ENCODE measurements around the gene BSPRY. TPM values are rescaled to one million over a fixed set of nuclear protein-coding genes. Genes with fewer than 3 reads are reported as not detected.

The BSPRY gene
- total RNA-seq, 1 experiment from 2014 or later = 22.6 TPM

DNA sequence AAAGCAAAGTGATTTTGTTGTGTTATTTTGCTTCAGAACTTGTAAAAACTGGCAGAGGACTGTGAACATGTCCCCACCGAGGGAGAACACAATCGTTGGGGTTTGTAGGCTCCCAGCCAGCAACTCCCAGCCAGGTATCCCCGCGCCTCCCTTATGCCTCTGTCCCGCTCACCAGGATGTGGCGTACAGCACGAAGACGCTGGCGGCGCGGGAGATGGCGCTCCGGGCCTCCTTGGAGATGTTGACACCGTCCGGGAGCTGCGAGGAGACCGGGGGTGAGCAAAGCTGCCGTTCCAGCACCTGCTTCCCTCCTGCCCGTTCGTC lies 60.5 kb downstream of the BSPRY start:
- TF ChIP-seq EZH2 (IDR thresholded peaks at IDR 0.05; ENCODE audit: low read length, unreplicated experiment) (no peak), EZH2phosphoT487 (IDR thresholded peaks at IDR 0.05; ENCODE audit: borderline replicate concordance, low read length) (no peak)
- TF ChIP-seq, protein P1, sequence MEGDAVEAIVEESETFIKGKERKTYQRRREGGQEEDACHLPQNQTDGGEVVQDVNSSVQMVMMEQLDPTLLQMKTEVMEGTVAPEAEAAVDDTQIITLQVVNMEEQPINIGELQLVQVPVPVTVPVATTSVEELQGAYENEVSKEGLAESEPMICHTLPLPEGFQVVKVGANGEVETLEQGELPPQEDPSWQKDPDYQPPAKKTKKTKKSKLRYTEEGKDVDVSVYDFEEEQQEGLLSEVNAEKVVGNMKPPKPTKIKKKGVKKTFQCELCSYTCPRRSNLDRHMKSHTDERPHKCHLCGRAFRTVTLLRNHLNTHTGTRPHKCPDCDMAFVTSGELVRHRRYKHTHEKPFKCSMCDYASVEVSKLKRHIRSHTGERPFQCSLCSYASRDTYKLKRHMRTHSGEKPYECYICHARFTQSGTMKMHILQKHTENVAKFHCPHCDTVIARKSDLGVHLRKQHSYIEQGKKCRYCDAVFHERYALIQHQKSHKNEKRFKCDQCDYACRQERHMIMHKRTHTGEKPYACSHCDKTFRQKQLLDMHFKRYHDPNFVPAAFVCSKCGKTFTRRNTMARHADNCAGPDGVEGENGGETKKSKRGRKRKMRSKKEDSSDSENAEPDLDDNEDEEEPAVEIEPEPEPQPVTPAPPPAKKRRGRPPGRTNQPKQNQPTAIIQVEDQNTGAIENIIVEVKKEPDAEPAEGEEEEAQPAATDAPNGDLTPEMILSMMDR (conservative IDR thresholded peaks at IDR 0.05; ENCODE audit: low read depth, low read length) = no peak
- Histone ChIP-seq H3K4me1 (ENCODE audit: insufficient read depth, low read length) (peaks cover 17% of the 10 kb centered on the region), H3K9ac (ENCODE audit: low read length) (peak overlapping the region; percentile 100), H3K4me3 (ENCODE audit: low read length) (peak overlapping the region; percentile 99), H3K27me3 (ENCODE audit: low read length) (no peaks in the 10 kb centered on the region), H4K20me1 (ENCODE audit: low read length) (no peaks in the 10 kb centered on the region), H3K36me3 (ENCODE audit: low read depth, low read length) (peaks cover 14% of the 10 kb centered on the region), H3K79me2 (ENCODE audit: low read length) (peaks cover 31% of the 10 kb centered on the region), H3K9me3 (ENCODE audit: low read length) (no peaks in the 10 kb centered on the region), H3K27ac (ENCODE audit: low read length) (peak overlapping the region; percentile 96), H3F3A (ENCODE audit: low read length, unreplicated experiment) (no peaks in the 10 kb centered on the region), H3K9me2 (replicated peaks; ENCODE audit: low read length) (no peaks in the 10 kb centered on the region), H3K4me2 (ENCODE audit: low read length) (peak overlapping the region; percentile 97), H2AFZ (ENCODE audit: low read length) (peak overlapping the region; percentile 94)
- intact Hi-C loops (cut with micrococcal nuclease) = no loop called here
- peak; percentile 10 for ATAC-seq
- TSS peak; percentile 62 for BruUV-seq (replicated peaks)
- CTCF ChIA-PET = interaction anchor here (0.5 to 0.9 kb wide), 2 partner anchors 201 to 248 kb away, joined by 3 to 6 read pairs; no protein-coding TSS in a partner anchor
- DNase-seq = no peak
- POLR2A ChIA-PET (ENCODE audit: unreplicated experiment) = interaction anchor here (0.9 kb wide), 1 partner anchor 135 kb away, joined by 3 read pairs; the partner anchor contains the start of gene CDC26

DNA sequence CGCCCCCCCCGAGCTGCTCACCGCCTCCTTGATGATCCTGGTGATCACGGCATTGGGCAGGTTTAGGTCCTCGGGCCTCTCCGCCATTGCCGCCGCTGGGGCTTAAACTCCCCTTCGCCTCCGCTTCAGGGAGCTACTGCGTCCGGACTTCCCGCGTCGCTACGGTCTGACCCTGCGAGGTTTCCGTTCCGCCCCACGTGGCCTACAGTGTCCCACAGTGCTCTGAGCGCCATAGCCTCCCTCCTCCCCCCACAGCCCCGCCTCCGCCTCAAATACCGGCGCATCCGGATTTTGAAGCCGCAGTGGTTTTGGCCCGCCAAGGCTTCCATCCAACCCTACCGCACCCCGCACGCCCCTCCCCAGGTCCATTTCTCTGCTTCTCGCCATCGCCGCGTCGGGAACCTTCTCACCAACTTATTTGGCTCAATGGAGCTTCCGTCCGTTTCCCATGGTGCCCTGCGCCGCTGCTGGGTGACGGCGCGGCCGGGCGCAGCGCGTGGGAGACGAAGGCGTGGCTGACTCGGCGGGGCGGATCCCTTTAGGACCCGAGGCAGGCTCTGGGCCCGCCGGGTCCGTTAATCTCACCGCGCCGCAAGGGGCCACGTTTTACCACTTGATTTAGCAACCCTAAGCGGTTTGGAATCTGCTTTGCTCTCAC lies 61.0 kb downstream of the BSPRY start, which contains the start of the genes C9orf43 and POLE3:
TSS of gene C9orf43 (plus strand) at position 541 of the 658 bp plus-strand sequence. CDS start 2,747 bp downstream, outside the sequence.
TSS of gene POLE3 (minus strand) at position 469 of the 658 bp plus-strand sequence. CDS start at position 87, 382 bp downstream.
- DNase-seq (peak; percentile 90), ATAC-seq (peak; percentile 94)
- Histone ChIP-seq H3K27ac (ENCODE audit: low read length) (peak within 1 kb of the TSS; percentile 96), H3F3A (ENCODE audit: low read length, unreplicated experiment) (no peaks in the 10 kb centered on the region), H3K9me3 (ENCODE audit: low read length) (no peaks in the 10 kb centered on the region), H3K9me2 (replicated peaks; ENCODE audit: low read length) (no peaks in the 10 kb centered on the region), H3K79me2 (ENCODE audit: low read length) (peaks cover 31% of the 10 kb centered on the region), H3K36me3 (ENCODE audit: low read depth, low read length) (peaks cover 14% of the 10 kb centered on the region), H3K9ac (ENCODE audit: low read length) (peak within 1 kb of the TSS; percentile 100), H3K4me3 (ENCODE audit: low read length) (peak within 1 kb of the TSS; percentile 99), H3K27me3 (ENCODE audit: low read length) (no peaks in the 10 kb centered on the region), H2AFZ (ENCODE audit: low read length) (peak within 1 kb of the TSS; percentile 94), H3K4me1 (ENCODE audit: insufficient read depth, low read length) (peaks cover 17% of the 10 kb centered on the region), H3K4me2 (ENCODE audit: low read length) (peak within 1 kb of the TSS; percentile 97), H4K20me1 (ENCODE audit: low read length) (no peaks in the 10 kb centered on the region)
- POLR2A ChIA-PET (ENCODE audit: unreplicated experiment) = interaction anchor here (0.7 to 0.9 kb wide), 2 partner anchors 135 to 477 kb away, joined by 3 to 4 read pairs; partner anchors contain the start of gene CDC26
- TF ChIP-seq, protein P1 (conservative IDR thresholded peaks at IDR 0.05; ENCODE audit: low read depth, low read length) = no peak
- no peak for TF ChIP-seq EZH2 (IDR thresholded peaks at IDR 0.05; ENCODE audit: low read length, unreplicated experiment)
- no peak for TF ChIP-seq EZH2phosphoT487 (IDR thresholded peaks at IDR 0.05; ENCODE audit: borderline replicate concordance, low read length)
- CTCF ChIA-PET = interaction anchor here (0.5 to 0.9 kb wide), 2 partner anchors 201 to 248 kb away, joined by 3 to 6 read pairs; no protein-coding TSS in a partner anchor
- no TSS peak for BruUV-seq (replicated peaks)
- intact Hi-C loops (cut with micrococcal nuclease) = no loop called here
